Thoracic aorta (tissue), 2 donors: ENCODE data around the gene TMTC2. TPM values are rescaled to one million over a fixed set of nuclear protein-coding genes. Genes with fewer than 3 reads are reported as not detected.

Source experiments
- ATAC-seq: fragments of 150-250 bp; one replicate; pipeline ENCODE4 v1.8.0; 2017; ENCODE audit warnings: low read depth; ENCODE audit not compliant: insufficient number of reproducible peaks, low FRiP score
- DNase-seq: peaks from one replicate; pipeline ENCODE4 v3.0.0-alpha.2; 2020; ENCODE audit warnings: low spot score
- H3K27ac ChIP-seq, 2 donors: fragments of 200-600 bp; sonication (generic); 1 replicate in 1 of 2; 2 replicates in 1 of 2; pipeline ENCODE4 v1.5.1; 2016; ENCODE audit warnings: mild to moderate bottlenecking in 2 of 2, moderate library complexity in 2 of 2
- H3K27me3 ChIP-seq: fragments of 200-600 bp; sonication (generic); replicated peaks from 2 replicates; pipeline ENCODE4 v1.6.0; 2016; ENCODE audit warnings: mild to moderate bottlenecking; ENCODE audit not compliant: insufficient read depth
- H3K36me3 ChIP-seq: fragments of 200-600 bp; sonication (generic); one replicate; pipeline ENCODE4 v1.5.1; 2016
- H3K4me1 ChIP-seq, 2 donors: fragments of 200-600 bp; sonication (generic); 1 replicate in 1 of 2; 2 replicates in 1 of 2; pipeline versions ENCODE4 v1.5.1 to v1.6.0; 2016; ENCODE audit warnings: low read depth in 2 of 2, mild to moderate bottlenecking in 1 of 2; ENCODE audit not compliant: control insufficient read depth in 1 of 2
- H3K4me3 ChIP-seq: fragments of 200-600 bp; sonication (generic); 2 replicates; pipeline ENCODE4 v1.5.1; 2016; ENCODE audit warnings: mild to moderate bottlenecking
- H3K9me3 ChIP-seq: fragments of 200-600 bp; sonication (generic); 2 replicates; pipeline ENCODE4 v1.5.1; 2016
- CTCF ChIP-seq: fragments of 200-600 bp; sonication (generic); IDR thresholded peaks from one replicate; pipeline ENCODE4 v1.5.1; 2019; ENCODE audit warnings: antibody characterized with exemption
- total RNA-seq, 2 donors: library from RNA; depleted of rRNA; stranded (reverse); fragments of >200 nt; gene quantifications; one replicate each; pipeline versions ENCODE4 v1.1.0 to v1.2.3, GENCODE V29; 2016

The TMTC2 gene
- total RNA-seq, 2 donors from 2014 or later: 2.8 to 8.6 TPM

- ATAC-seq (no peak), DNase-seq (no peak)
- TF ChIP-seq CTCF: no peak
- Histone ChIP-seq H3K27ac (no peak overlapping the region), H3K4me3 (no peak overlapping the region), H3K4me1 (no peaks in the 10 kb centered on the region), H3K36me3 (no peaks in the 10 kb centered on the region), H3K9me3 (no peaks in the 10 kb centered on the region), H3K27me3 (no peaks in the 10 kb centered on the region)
Measured at GRCh38 chr12:82710741-82711140, 24.0 kb downstream of the TMTC2 start.

DNA sequence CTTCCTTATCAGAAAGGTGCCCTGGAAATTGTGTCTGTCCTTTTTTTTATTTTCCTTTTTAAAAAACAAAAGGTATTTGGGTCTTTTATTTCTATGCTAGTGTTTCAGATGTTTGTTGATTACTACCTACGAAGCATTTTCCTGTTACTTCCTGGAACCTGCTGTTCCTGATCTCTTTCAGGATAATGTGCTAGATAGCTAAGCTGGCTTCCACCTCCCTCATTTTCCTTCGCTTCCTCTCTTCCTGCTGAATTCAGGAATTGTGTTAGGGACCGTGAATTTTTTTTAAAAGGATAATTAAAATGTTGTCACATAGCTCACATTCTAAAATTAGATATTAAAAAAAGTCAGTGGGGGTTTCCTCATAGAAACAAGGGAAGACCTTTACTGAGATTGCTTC lies 27.7 kb downstream of the TMTC2 start:
- Histone ChIP-seq H3K4me1 (no peaks in the 10 kb centered on the region), H3K27ac (no peak overlapping the region), H3K36me3 (no peaks in the 10 kb centered on the region), H3K4me3 (no peak overlapping the region), H3K9me3 (no peaks in the 10 kb centered on the region), H3K27me3 (no peaks in the 10 kb centered on the region)
- ATAC-seq (no peak), DNase-seq (no peak)
- no peak for TF ChIP-seq CTCF

- no peak for TF ChIP-seq CTCF
- ATAC-seq: no peak
- no peak for DNase-seq
Measured at GRCh38 chr12:82721726-82722125, 35.0 kb downstream of the TMTC2 start.

DNA sequence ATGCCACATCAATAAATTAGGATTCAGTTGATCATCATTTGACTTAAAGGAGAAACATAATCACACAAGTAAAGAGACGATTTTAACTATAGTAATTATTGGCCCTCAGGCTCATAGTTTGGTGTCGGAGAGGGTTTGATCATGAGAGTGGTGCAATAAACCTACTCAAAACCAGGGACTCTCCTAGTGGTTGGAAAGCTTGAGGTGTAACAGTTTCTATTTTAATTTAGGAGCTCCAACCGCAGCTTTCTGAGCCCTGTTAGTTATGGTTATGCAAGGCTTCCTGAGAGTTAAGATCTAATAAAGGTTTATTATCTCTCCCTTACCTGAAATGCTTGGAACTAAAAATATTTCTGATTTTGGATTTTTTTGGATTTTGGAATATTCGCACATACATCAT lies 36.4 kb downstream of the TMTC2 start:
- DNase-seq (no peak), ATAC-seq (no peak)
- Histone ChIP-seq H3K4me1 (no peaks in the 10 kb centered on the region), H3K9me3 (no peaks in the 10 kb centered on the region), H3K36me3 (no peaks in the 10 kb centered on the region), H3K27me3 (no peaks in the 10 kb centered on the region), H3K27ac (no peak overlapping the region), H3K4me3 (no peak overlapping the region)
- TF ChIP-seq CTCF: no peak

More at GRCh38 chr12:82721726-82722125, 35.0 kb downstream of the TMTC2 start:
- no peak overlapping the region for H3K27ac ChIP-seq
- no peaks in the 10 kb centered on the region for H3K9me3 ChIP-seq
- no peaks in the 10 kb centered on the region for H3K36me3 ChIP-seq
- no peak overlapping the region for H3K4me3 ChIP-seq
- H3K27me3 ChIP-seq: no peaks in the 10 kb centered on the region
- H3K4me1 ChIP-seq: no peaks in the 10 kb centered on the region

- Histone ChIP-seq H3K36me3 (no peaks in the 10 kb centered on the region), H3K27ac (no peak overlapping the region), H3K27me3 (no peaks in the 10 kb centered on the region), H3K9me3 (no peaks in the 10 kb centered on the region), H3K4me3 (no peak overlapping the region), H3K4me1 (no peaks in the 10 kb centered on the region)
- ATAC-seq: no peak
- no peak for DNase-seq
- no peak for TF ChIP-seq CTCF
Measured at GRCh38 chr12:82723891-82724290, 37.2 kb downstream of the TMTC2 start.
